Fibroblast of lung (primary cell): ENCODE measurements around the gene ALX3. TPM values are rescaled to one million over a fixed set of nuclear protein-coding genes. Genes with fewer than 3 reads are reported as not detected.

Experiments used
- DNase-seq, 2 donors: peaks; one replicate each; pipeline versions ENCODE4 v3.0.0 to v3.0.0-alpha.2; 2010; ENCODE audit warnings: low read depth in 2 of 2
- H2AFZ ChIP-seq: 2 replicates; pipeline ENCODE4 v1.5.1; 2012; ENCODE audit warnings: low read length, control low read depth, inconsistent platforms
- H3K27ac ChIP-seq: 2 replicates; pipeline ENCODE4 v1.5.1; 2011; ENCODE audit warnings: low read length, control low read depth; ENCODE audit not compliant: insufficient read depth
- H3K27me3 ChIP-seq: 2 replicates; pipeline ENCODE4 v1.5.1; 2011; ENCODE audit warnings: mild to moderate bottlenecking, low read length; ENCODE audit not compliant: control insufficient read depth, insufficient read depth
- H3K36me3 ChIP-seq: 2 replicates; pipeline ENCODE4 v1.5.1; 2011; ENCODE audit warnings: low read length; ENCODE audit not compliant: control insufficient read depth, insufficient read depth
- H3K4me1 ChIP-seq: 2 replicates; pipeline ENCODE4 v1.5.1; 2011; ENCODE audit warnings: low read length; ENCODE audit not compliant: control insufficient read depth, insufficient read depth; ENCODE audit errors: extremely low read depth
- H3K4me2 ChIP-seq: 2 replicates; pipeline ENCODE4 v1.5.1; 2011; ENCODE audit warnings: low read length, control low read depth; ENCODE audit not compliant: insufficient read depth; ENCODE audit errors: extremely low read depth
- H3K4me3 ChIP-seq, 4 experiments: fragments of 200-600 bp in 1 of 4; sonication (generic) in 1 of 4; replicated peaks in 1 of 4; 2 replicates each; pipeline ENCODE4 v1.5.1; 2011 to 2016; ENCODE audit warnings: low read length in 4 of 4, low read depth in 3 of 4, mild to moderate bottlenecking in 3 of 4, control low read depth in 2 of 4, inconsistent platforms in 1 of 4, mixed read lengths in 1 of 4; ENCODE audit not compliant: insufficient read depth in 1 of 4; ENCODE audit errors: control extremely low read depth in 1 of 4
- H3K79me2 ChIP-seq: 2 replicates; pipeline ENCODE4 v1.5.1; 2012; ENCODE audit warnings: mild to moderate bottlenecking, low read length, inconsistent platforms; ENCODE audit not compliant: control insufficient read depth, insufficient read depth
- H3K9ac ChIP-seq: 2 replicates; pipeline ENCODE4 v1.5.1; 2011; ENCODE audit warnings: mild to moderate bottlenecking, low read length, control low read depth; ENCODE audit not compliant: insufficient read depth
- H3K9me3 ChIP-seq: 2 replicates; pipeline ENCODE4 v1.5.1; 2012; ENCODE audit warnings: low read depth, low read length; ENCODE audit not compliant: control insufficient read depth, insufficient read depth
- H4K20me1 ChIP-seq: 2 replicates; pipeline ENCODE4 v1.5.1; 2011; ENCODE audit warnings: low read length; ENCODE audit not compliant: control insufficient read depth, insufficient read depth; ENCODE audit errors: extremely low read depth
- EZH2 ChIP-seq: IDR thresholded peaks from 2 replicates; pipeline ENCODE4 v1.5.1; 2012; ENCODE audit warnings: low read length, control low read depth, mild to moderate bottlenecking; ENCODE audit errors: missing control alignments
- polyA plus RNA-seq, 2 donors: library from polyadenylated mRNA; depleted of rRNA in 1 of 2; stranded (reverse) in 1 of 2; unstranded in 1 of 2; fragments of >200 nt; gene quantifications; 2 replicates each; pipeline ENCODE4 v1.2.1, GENCODE V29; 2011 to 2012; ENCODE audit warnings: missing spikeins in 1 of 2
- total RNA-seq: library from RNA; depleted of rRNA; stranded (reverse); fragments of >200 nt; gene quantifications from 2 replicates; pipeline ENCODE4 v1.2.1, GENCODE V29; 2014
- TF ChIP-seq, protein P1 (sequence below), 2 donors: IDR thresholded peaks in 1 of 2; conservative IDR thresholded peaks in 1 of 2; 1 replicate in 1 of 2; 2 replicates in 1 of 2; pipeline ENCODE4 v1.5.1; 2011 to 2012; ENCODE audit warnings: low read length in 2 of 2, control low read depth in 1 of 2, inconsistent platforms in 1 of 2, low read depth in 1 of 2, mild to moderate bottlenecking in 1 of 2

ALX3 gene
- total and polyA plus RNA-seq, 2 donors (not counting 1 experiment from before 2014, with no cell fraction given): not detected

DNA sequence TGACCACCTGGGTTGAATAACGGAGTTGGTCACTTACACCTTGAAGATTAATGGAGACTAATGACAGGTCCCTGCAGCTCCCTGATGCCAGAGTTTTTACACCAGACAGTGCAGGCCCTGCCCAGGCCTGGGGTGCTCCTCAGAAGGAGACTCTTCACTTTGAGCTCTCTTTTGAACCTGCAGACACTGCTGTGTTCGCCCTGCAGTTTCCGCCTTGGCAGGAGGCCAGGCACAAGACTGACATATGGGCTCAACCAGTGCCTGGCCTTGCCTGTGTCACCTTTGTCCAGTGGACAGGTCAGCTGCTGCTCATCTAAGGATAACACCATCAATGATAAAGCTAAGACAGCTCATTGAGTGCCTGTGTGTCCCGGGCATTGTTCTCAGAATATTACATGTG, 30.8 kb downstream of the ALX3 start:
- H3K9me3 ChIP-seq: no peaks in the 10 kb centered on the region
- H3K9ac ChIP-seq: no peak overlapping the region
- peaks cover 24% of the 10 kb centered on the region for H3K79me2 ChIP-seq
- no peaks in the 10 kb centered on the region for H4K20me1 ChIP-seq
- H3K4me3 ChIP-seq: no peak overlapping the region
- no peak overlapping the region for H3K27ac ChIP-seq
- H3K4me1 ChIP-seq: no peaks in the 10 kb centered on the region
- H3K27me3 ChIP-seq: no peaks in the 10 kb centered on the region
- H2AFZ ChIP-seq: no peak overlapping the region
- H3K36me3 ChIP-seq: peaks cover 30% of the 10 kb centered on the region
- DNase-seq: no peak
- TF ChIP-seq, protein P1, sequence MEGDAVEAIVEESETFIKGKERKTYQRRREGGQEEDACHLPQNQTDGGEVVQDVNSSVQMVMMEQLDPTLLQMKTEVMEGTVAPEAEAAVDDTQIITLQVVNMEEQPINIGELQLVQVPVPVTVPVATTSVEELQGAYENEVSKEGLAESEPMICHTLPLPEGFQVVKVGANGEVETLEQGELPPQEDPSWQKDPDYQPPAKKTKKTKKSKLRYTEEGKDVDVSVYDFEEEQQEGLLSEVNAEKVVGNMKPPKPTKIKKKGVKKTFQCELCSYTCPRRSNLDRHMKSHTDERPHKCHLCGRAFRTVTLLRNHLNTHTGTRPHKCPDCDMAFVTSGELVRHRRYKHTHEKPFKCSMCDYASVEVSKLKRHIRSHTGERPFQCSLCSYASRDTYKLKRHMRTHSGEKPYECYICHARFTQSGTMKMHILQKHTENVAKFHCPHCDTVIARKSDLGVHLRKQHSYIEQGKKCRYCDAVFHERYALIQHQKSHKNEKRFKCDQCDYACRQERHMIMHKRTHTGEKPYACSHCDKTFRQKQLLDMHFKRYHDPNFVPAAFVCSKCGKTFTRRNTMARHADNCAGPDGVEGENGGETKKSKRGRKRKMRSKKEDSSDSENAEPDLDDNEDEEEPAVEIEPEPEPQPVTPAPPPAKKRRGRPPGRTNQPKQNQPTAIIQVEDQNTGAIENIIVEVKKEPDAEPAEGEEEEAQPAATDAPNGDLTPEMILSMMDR (conservative IDR thresholded peaks at IDR 0.05 in 1 of 2, IDR thresholded peaks at IDR 0.05 in 1 of 2; ENCODE audit: low read depth in 1 of 2, low read length in 2 of 2): no peak
- TF ChIP-seq EZH2: no peak
- no peak overlapping the region for H3K4me2 ChIP-seq

GRCh38 chr1:110038271-110038670, 32.2 kb downstream of the ALX3 start:
- Histone ChIP-seq H3K27ac (no peak overlapping the region), H3K79me2 (peaks cover 24% of the 10 kb centered on the region), H3K4me2 (no peak overlapping the region), H4K20me1 (no peaks in the 10 kb centered on the region), H3K4me1 (no peaks in the 10 kb centered on the region), H3K36me3 (peaks cover 23% of the 10 kb centered on the region), H3K27me3 (no peaks in the 10 kb centered on the region), H3K9me3 (no peaks in the 10 kb centered on the region), H3K9ac (no peak overlapping the region), H3K4me3 (no peak overlapping the region), H2AFZ (no peak overlapping the region)
- DNase-seq: no peak
- TF ChIP-seq EZH2: no peak
- TF ChIP-seq, protein P1 (conservative IDR thresholded peaks at IDR 0.05 in 1 of 2, IDR thresholded peaks at IDR 0.05 in 1 of 2; ENCODE audit: low read depth in 1 of 2, low read length in 2 of 2): no peak

DNA sequence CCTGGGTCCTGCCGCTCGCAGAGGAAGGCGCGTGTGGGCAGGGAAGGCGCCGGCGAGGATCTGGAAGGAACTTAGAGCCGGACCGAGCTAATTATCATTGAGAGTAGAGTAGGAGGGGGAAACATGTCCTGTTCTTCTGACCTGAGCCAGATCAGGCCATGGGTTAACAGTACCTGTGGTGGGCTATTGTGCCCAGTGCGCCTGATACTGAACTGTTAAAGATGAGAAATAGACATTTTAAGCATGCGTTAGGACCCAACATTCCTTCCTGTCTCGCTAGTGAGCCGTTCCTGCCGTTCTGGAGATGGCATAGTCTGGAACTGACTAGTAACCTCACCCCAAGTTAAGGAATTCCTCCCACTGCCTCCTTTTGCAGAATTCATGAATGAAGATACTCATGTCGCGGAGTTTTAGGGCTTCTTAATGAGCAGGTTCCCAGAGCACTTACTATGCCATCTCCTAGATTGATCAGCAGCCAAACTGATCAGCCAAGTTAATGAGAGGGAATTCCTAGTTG, 35.2 kb downstream of the ALX3 start:
- Histone ChIP-seq H3K27me3 (no peaks in the 10 kb centered on the region), H3K4me1 (peaks cover 2% of the 10 kb centered on the region), H3K4me2 (peak overlapping the region; percentile 98), H3K36me3 (peaks cover 11% of the 10 kb centered on the region), H3K9me3 (no peaks in the 10 kb centered on the region), H3K79me2 (peaks cover 24% of the 10 kb centered on the region), H3K4me3 (peak overlapping the region; percentile 87 to 97 (median 91)), H4K20me1 (no peaks in the 10 kb centered on the region), H3K9ac (peak overlapping the region; percentile 95), H3K27ac (peak overlapping the region; percentile 85), H2AFZ (peak overlapping the region; percentile 65)
- no peak for TF ChIP-seq EZH2
- TF ChIP-seq, protein P1 (conservative IDR thresholded peaks at IDR 0.05 in 1 of 2, IDR thresholded peaks at IDR 0.05 in 1 of 2; ENCODE audit: low read depth in 1 of 2, low read length in 2 of 2): no peak
- DNase-seq: peak in 1 of 2 donors; percentile 46
